Nephron progenitor cell (in vitro differentiated cells): ENCODE results near the gene AGXT.
"Not testable (repeated sequence)": the region's sequence is repeated elsewhere in the genome, so short reads cannot be mapped to it uniquely, and the experiment has no call there.

ENCODE experiments used
- DNase-seq: peaks from one replicate; pipeline ENCODE4 v3.0.0; 2021
- H3K27ac Mint-ChIP-seq: 2 replicates; pipeline ENCODE4 v1.8.0; 2021; ENCODE audit warnings: mild to moderate bottlenecking, moderate library complexity, mixed read lengths
- H3K27me3 Mint-ChIP-seq: 2 replicates; pipeline ENCODE4 v1.8.0; 2021; ENCODE audit warnings: mild to moderate bottlenecking, low read depth, mixed read lengths; ENCODE audit not compliant: poor library complexity
- H3K36me3 Mint-ChIP-seq: 2 replicates; pipeline ENCODE4 v1.8.0; 2021; ENCODE audit warnings: low read depth, mixed read lengths
- H3K4me1 Mint-ChIP-seq: 2 replicates; pipeline ENCODE4 v1.8.0; 2021; ENCODE audit warnings: mixed read lengths
- H3K4me3 Mint-ChIP-seq: 2 replicates; pipeline ENCODE4 v1.8.0; 2021; ENCODE audit warnings: mild to moderate bottlenecking, moderate library complexity, mixed read lengths
- H3K9me3 Mint-ChIP-seq: 2 replicates; pipeline ENCODE4 v1.8.0; 2021; ENCODE audit warnings: mild to moderate bottlenecking, moderate library complexity, mixed read lengths
- TF ChIP-seq, protein P1 (sequence below): fragments of 200-600 bp; sonication (generic); IDR thresholded peaks from 2 replicates; pipeline ENCODE4 v1.5.0; 2021; ENCODE audit warnings: antibody characterized with exemption

Gene AGXT

DNA sequence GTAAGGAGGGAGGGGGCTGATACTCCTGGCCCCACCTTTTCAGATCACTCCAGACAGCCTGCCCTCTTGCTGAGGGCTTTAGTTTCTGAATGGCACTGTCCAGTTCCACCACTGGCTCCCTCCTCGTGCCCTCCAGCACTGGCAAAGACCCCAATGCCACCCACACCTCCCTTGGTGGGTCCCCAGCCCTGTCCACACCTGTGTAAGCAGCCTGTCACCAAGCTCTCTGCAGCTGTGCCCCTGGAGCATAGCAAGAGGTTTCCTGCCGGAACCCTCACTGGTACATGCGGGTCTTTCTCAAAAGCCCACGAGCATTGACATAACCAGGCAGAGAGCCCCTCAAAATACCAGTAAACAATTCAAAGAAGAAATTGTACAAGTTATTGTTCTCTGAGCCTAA is 31.0 kb upstream of the AGXT start:
- no peak overlapping the region for H3K27ac Mint-ChIP-seq
- H3K4me1 Mint-ChIP-seq = no peaks in the 10 kb centered on the region
- no peaks in the 10 kb centered on the region for H3K9me3 Mint-ChIP-seq
- TF ChIP-seq, protein P1, sequence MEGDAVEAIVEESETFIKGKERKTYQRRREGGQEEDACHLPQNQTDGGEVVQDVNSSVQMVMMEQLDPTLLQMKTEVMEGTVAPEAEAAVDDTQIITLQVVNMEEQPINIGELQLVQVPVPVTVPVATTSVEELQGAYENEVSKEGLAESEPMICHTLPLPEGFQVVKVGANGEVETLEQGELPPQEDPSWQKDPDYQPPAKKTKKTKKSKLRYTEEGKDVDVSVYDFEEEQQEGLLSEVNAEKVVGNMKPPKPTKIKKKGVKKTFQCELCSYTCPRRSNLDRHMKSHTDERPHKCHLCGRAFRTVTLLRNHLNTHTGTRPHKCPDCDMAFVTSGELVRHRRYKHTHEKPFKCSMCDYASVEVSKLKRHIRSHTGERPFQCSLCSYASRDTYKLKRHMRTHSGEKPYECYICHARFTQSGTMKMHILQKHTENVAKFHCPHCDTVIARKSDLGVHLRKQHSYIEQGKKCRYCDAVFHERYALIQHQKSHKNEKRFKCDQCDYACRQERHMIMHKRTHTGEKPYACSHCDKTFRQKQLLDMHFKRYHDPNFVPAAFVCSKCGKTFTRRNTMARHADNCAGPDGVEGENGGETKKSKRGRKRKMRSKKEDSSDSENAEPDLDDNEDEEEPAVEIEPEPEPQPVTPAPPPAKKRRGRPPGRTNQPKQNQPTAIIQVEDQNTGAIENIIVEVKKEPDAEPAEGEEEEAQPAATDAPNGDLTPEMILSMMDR = no peak
- no peaks in the 10 kb centered on the region for H3K36me3 Mint-ChIP-seq
- H3K4me3 Mint-ChIP-seq = no peak overlapping the region
- no peak for DNase-seq
- peaks cover 47% of the 10 kb centered on the region for H3K27me3 Mint-ChIP-seq

DNA sequence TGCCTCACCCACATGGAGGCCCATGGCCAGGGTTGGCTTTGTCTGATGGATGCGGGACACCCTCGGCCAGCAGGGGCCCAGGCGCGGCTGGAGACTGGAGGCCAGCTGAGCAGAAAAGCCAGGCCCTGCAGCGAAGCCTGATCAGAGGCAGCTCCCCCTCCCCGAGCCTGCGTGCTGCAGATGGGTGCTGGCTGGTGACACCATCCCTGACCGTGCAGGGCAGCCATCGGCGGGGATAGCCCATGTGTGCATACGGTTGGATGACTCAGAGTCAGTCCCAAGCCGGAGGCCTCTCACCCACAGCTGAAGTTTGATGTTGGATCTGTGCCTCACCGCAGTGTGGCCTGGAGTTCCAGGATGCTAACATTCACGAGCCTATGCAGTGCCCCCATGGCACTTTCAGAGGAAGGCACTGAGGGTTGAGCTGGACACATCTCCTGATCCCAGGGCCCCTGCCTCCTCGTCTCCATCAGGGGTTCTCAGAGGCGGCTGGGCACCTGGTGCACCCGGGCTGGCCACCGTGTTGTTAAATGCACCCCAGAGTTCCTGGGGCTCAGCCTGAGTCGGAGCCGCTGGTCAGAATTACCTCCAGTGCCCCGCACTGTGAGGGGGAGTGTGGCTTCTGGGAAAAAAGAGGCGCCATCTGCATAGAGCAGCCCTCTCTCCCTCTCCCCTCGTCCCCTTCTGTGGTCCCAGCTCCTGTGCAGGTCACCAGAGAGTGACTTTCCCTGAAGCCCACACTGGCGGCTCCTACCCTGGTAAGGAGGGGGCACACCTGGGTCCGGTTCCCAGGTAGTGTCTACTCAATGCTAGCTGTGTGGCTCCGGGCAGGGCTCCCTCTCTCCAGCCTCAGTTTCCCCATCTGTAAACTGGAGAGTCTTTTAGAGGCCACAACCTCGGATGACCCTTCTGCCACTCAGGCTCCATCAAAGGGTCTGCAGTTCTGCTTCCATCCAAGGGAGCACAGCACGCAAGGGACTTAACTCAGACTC is 29.2 kb upstream of the AGXT start:
- H3K27me3 Mint-ChIP-seq = peaks cover 57% of the 10 kb centered on the region

DNA sequence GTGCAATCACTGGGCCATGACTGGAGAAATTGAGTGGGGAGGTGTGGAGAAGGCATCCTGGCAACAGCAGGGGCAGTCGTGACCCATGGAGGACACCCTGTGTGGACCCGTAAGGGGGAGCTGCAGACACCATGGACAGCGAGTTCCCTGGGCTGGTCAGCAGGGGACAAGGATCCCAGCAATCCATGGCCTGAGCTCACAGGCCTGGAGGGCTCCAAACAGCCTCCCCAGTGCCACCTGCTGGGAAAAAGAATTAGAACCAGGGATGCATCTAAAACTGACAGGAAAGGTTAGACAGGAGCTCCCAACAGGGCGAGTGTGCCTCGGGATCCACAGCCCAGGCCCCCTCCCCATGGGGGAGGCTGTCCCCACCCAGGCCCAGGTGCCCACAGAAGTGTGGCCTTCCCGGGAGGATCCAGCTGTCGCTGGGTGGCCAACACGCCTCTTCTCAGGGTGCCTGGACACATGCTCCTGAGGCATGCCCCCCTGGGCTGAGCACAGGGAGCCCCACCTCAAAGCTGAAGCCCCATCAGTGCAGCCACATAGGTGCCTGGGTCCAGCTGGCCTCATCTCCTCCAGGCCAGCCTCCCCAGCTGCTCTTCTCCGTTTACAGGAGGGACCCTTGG is 28.1 kb upstream of the AGXT start:
- TF ChIP-seq, protein P1 = peak; percentile 79
- H3K4me3 Mint-ChIP-seq = no peak overlapping the region

More for the DNA sequence above, 29.2 kb upstream of the AGXT start:
- no peaks in the 10 kb centered on the region for H3K36me3 Mint-ChIP-seq
- TF ChIP-seq, protein P1 = no peak
- no peak overlapping the region for H3K27ac Mint-ChIP-seq
- no peaks in the 10 kb centered on the region for H3K4me1 Mint-ChIP-seq
- no peak for DNase-seq
- H3K4me3 Mint-ChIP-seq = no peak overlapping the region
- H3K9me3 Mint-ChIP-seq = no peaks in the 10 kb centered on the region

DNA sequence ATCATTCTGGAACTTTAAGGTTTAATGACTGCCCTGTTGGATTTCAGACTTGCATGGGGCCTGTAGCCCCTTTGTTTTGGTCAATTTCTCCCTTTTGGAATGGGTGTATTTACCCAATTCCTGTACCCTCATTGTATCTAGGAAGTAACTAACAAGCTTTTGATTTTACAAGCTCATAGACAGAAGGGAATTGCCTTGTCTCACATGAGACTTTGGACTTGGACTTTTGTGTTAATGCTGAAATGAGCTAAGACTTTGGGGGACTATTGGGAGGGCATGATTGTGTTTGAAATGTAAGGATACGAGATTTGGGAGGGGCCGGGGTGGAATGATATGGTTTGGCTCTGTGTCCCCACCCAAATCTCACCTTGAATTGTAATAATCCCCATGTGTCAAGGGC is 22.3 kb upstream of the AGXT start:
- not testable (repeated sequence) for DNase-seq, H3K9me3 Mint-ChIP-seq, H3K4me3 Mint-ChIP-seq

More for the DNA sequence above, 28.1 kb upstream of the AGXT start:
- Mint-ChIP-seq H3K9me3 (peaks cover 7% of the 10 kb centered on the region), H3K4me1 (no peaks in the 10 kb centered on the region), H3K27me3 (peaks cover 53% of the 10 kb centered on the region), H3K27ac (no peak overlapping the region), H3K36me3 (no peaks in the 10 kb centered on the region)
- DNase-seq = peak; percentile 82

DNA sequence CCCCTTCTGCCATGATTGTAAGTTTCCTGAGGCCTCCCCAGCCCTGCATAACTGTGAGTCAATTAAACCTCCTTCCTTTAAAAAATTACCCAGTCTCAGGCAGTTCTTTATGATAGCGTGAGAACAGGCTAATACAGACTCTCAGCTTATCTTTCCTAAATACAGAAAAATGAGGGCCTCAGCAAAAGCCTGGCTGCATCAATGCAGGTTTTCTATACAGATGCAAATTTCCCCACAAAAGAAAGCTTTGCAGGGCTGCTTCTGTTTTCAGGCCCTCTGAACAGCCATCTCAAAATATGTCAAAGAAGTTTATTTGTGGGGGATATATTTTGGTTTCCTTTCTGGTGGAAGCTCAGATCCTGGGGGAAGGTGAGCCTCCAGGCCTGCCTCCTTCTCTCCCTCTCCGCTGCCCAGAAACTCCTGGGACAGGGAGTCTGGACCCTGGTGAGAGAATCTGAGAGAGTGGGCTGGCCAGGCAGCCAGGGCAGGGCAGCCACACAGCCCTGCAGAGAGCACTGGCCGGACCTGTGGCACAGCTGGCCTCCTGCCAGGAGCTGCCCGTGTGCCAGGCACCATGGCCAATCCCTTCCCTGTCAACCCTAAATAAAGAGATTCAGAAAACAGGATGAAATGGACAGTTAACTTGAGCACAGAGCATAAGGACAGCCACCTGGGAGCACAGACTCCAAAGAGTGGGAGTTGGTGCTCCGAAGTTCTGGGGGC is 21.6 kb upstream of the AGXT start:
- DNase-seq = no peak
- peaks cover 39% of the 10 kb centered on the region for H3K27me3 Mint-ChIP-seq
- no peak overlapping the region for H3K27ac Mint-ChIP-seq
- peaks cover 6% of the 10 kb centered on the region for H3K4me1 Mint-ChIP-seq
- peaks cover 7% of the 10 kb centered on the region for H3K9me3 Mint-ChIP-seq
- TF ChIP-seq, protein P1 = no peak
- H3K4me3 Mint-ChIP-seq = no peak overlapping the region
- H3K36me3 Mint-ChIP-seq = no peaks in the 10 kb centered on the region

More for the DNA sequence above, 22.3 kb upstream of the AGXT start:
- H3K36me3 Mint-ChIP-seq, H3K27ac Mint-ChIP-seq, H3K4me1 Mint-ChIP-seq: not testable (repeated sequence)
- peaks cover 45% of the 10 kb centered on the region for H3K27me3 Mint-ChIP-seq

DNA sequence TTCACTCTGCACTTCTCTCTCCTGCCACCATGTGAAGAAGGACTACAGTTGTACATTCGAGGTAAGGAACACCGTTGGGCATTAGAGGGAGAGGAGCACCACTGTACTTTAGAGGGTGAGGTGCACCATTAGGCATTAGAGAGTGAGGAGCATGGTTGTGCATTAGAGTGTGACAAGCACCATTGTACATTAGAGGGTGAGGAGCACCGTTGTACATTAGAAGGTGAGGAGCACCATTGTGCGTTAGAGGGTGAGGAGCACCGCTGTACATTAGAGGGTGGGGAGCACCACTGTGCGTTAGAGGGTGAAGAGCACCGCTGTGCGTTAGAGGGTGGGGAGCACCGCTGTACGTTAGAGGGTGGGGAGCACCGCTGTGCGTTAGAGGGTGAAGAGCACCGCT is 20.8 kb upstream of the AGXT start:
- Mint-ChIP-seq H3K27ac (no peak overlapping the region), H3K27me3 (peaks cover 36% of the 10 kb centered on the region), H3K4me3 (no peak overlapping the region), H3K4me1 (peaks cover 10% of the 10 kb centered on the region), H3K9me3 (peaks cover 7% of the 10 kb centered on the region), H3K36me3 (no peaks in the 10 kb centered on the region)
- no peak for DNase-seq
- TF ChIP-seq, protein P1 = no peak
